ENCODE data around the gene MESP1.
"Not testable (repeated sequence)": the region's sequence is repeated elsewhere in the genome, so short reads cannot be mapped to it uniquely, and the experiment has no call there.

Gene MESP1

DNA sequence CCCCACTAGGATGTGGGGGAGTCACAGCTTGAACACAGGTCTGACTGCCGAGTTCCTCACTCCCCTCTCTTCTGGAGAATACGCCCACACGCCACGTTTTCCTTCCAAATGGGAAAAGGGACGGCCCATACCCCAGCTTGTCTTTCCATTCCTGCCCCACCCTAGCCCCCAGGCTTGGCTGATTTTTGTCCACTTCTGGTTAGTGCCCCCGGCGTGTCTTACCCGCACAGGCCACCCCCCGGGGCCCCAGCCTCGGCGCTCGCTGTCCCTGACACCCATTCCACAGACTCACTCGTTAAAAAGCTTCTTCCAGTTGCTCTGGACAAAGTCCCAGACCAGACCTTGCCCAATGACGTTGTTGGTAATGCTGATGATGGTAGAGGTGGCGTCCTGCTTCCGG lies 39.6 kb upstream of the MESP1 start:
- Histone ChIP-seq H3K4me3 (ENCODE audit: low read depth, low read length) (no peak overlapping the region), H3K4me1 (ENCODE audit: control insufficient read depth, insufficient read depth, low read length) (peaks cover 10% of the 10 kb centered on the region), H3K9me3 (ENCODE audit: control insufficient read depth, insufficient read depth, low read depth, low read length) (no peaks in the 10 kb centered on the region; the same call in 1 of the 2 replicates), H3K27ac (ENCODE audit: extremely low read depth, low read depth, low read length) (no peak overlapping the region), H3K36me3 (ENCODE audit: control insufficient read depth in 2 of 2, insufficient read depth in 1 of 2, low read length in 2 of 2) (no peaks in the 10 kb centered on the region)
- TF ChIP-seq ZNF366 (tag by site-specific recombination; conservative IDR thresholded peaks at IDR 0.05), result no peak
- POLR2A ChIA-PET, result no interaction called here
- CTCF ChIA-PET, result interaction anchor here (2.1 kb wide), 1 partner anchor 85 kb away, joined by 7 read pairs; no protein-coding TSS in a partner anchor

DNA sequence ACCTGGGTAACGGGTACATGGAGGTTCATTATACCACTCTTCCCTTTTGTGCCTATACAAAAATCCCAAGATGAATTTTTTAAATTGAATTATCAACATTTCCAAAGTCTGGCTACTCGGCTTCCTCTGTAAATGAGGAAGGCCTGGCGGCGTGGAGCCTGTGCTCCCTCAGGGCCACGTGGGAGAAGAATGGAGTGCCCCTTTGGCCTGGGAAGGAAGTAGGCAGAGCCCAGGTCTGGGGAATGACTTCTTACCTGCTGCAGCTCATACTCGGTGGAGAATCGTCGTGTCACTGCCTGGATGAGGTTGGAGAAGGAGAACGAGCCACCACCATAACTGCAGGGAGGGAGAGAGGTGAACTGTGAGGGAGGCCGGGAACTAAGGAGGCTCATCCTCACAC lies 39.2 kb upstream of the MESP1 start:
- CTCF ChIA-PET, result interaction anchor here (2.1 kb wide), 1 partner anchor 85 kb away, joined by 7 read pairs; no protein-coding TSS in a partner anchor

DNA sequence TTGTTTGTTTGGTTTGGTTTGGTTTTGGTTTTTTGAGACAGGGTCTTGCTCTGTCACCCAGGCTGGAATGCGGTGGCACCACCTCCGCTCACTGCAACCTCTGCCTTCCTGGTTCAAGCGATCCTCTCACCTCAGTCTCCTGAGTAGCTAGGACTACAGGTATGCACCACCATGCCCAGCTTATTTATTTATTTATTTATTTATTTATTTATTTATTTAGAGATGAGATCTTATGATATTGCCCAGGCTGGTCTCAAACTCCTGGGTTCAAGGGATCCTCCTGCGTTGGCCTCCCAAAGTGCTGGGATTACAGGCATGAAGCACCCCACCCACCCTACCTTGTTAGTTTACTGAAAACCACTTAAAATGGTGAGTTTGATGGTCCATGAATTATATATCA lies 37.5 kb upstream of the MESP1 start:
- H3K27ac ChIP-seq (ENCODE audit: extremely low read depth, low read depth, low read length); H3K4me1 ChIP-seq (ENCODE audit: control insufficient read depth, insufficient read depth, low read length); H3K36me3 ChIP-seq (ENCODE audit: control insufficient read depth in 2 of 2, insufficient read depth in 1 of 2, low read length in 2 of 2); H3K4me3 ChIP-seq (ENCODE audit: low read depth, low read length); POLR2A ChIA-PET; H3K9me3 ChIP-seq (ENCODE audit: control insufficient read depth, insufficient read depth, low read depth, low read length): not testable (repeated sequence)
- CTCF ChIA-PET, result interaction anchor here (1.3 kb wide), 1 partner anchor 27 kb away, joined by 4 read pairs; no protein-coding TSS in a partner anchor
- peak; percentile 60 for TF ChIP-seq ZBTB11 (tag by site-specific recombination; conservative IDR thresholded peaks at IDR 0.05; ENCODE audit: low read depth)
- 0 out of 2 replicates have a peak, but pooled peaks have one; percentile 30 for TF ChIP-seq ZXDB (tag by site-specific recombination; IDR thresholded peaks at IDR 0.05)
- TF ChIP-seq ZBTB8A (tag by site-specific recombination; IDR thresholded peaks at IDR 0.05), result 0 out of 2 replicates have a peak, but pooled peaks have one; percentile 38
- peak; percentile 62; the same call in 1 of the 2 replicates for TF ChIP-seq ZNF558 (tag by site-specific recombination; IDR thresholded peaks at IDR 0.05)
- TF ChIP-seq ZNF518A (tag by site-specific recombination; conservative IDR thresholded peaks at IDR 0.05; ENCODE audit: low read depth), result peak; percentile 82
- peak; percentile 86; the same call in 1 of the 2 replicates for TF ChIP-seq ZNF394 (tag by site-specific recombination; IDR thresholded peaks at IDR 0.05; ENCODE audit: borderline replicate concordance)
- 0 out of 2 replicates have a peak, but pooled peaks have one; percentile 20 for TF ChIP-seq ZNF560 (tag by site-specific recombination; IDR thresholded peaks at IDR 0.05; ENCODE audit: borderline replicate concordance)
- peak; percentile 63 for TF ChIP-seq ZNF623 (tag by site-specific recombination; IDR thresholded peaks at IDR 0.05)
- TF ChIP-seq ZNF555 (tag by site-specific recombination; conservative IDR thresholded peaks at IDR 0.05), result peak; percentile 45
- TF ChIP-seq ZNF664 (tag by site-specific recombination; IDR thresholded peaks at IDR 0.05), result peak; percentile 27; the same call in 1 of the 2 replicates
- TF ChIP-seq ZNF341 (tag by site-specific recombination; IDR thresholded peaks at IDR 0.05; ENCODE audit: low read depth), result 0 out of 2 replicates have a peak, but pooled peaks have one; percentile 26
- peak; percentile 48; the same call in 1 of the 2 replicates for TF ChIP-seq ZNF140 (tag by site-specific recombination; IDR thresholded peaks at IDR 0.05)

More for the DNA sequence above, 39.2 kb upstream of the MESP1 start:
- Histone ChIP-seq H3K36me3 (ENCODE audit: control insufficient read depth in 2 of 2, insufficient read depth in 1 of 2, low read length in 2 of 2) (no peaks in the 10 kb centered on the region), H3K4me3 (ENCODE audit: low read depth, low read length) (no peak overlapping the region), H3K9me3 (ENCODE audit: control insufficient read depth, insufficient read depth, low read depth, low read length) (no peaks in the 10 kb centered on the region; the same call in 1 of the 2 replicates), H3K27ac (ENCODE audit: extremely low read depth, low read depth, low read length) (no peak overlapping the region), H3K4me1 (ENCODE audit: control insufficient read depth, insufficient read depth, low read length) (peaks cover 8% of the 10 kb centered on the region)
- TF ChIP-seq GLIS1 (tag by site-specific recombination; IDR thresholded peaks at IDR 0.05) (no peak), ZNF280D (tag by site-specific recombination; IDR thresholded peaks at IDR 0.05) (no peak), ZNF202 (tag by site-specific recombination; IDR thresholded peaks at IDR 0.05; ENCODE audit: borderline replicate concordance) (no peak)
- POLR2A ChIA-PET, result interaction anchor here (0.6 kb wide), 1 partner anchor 215 kb away, joined by 3 read pairs; no protein-coding TSS in a partner anchor
